HG03280 (cell line): ENCODE results near the gene ANOS1.

ENCODE experiments used
- ATAC-seq: cut with Tn5 transposase; IDR thresholded peaks from one replicate; pipeline ENCODE4 v1.9.1; 2021; ENCODE audit warnings: mild to moderate bottlenecking, moderate library complexity; ENCODE audit not compliant: unreplicated experiment

The ANOS1 gene

GRCh38 chrX:8717354-8717753, 14.6 kb downstream of the ANOS1 start:
- ATAC-seq = no peak

DNA sequence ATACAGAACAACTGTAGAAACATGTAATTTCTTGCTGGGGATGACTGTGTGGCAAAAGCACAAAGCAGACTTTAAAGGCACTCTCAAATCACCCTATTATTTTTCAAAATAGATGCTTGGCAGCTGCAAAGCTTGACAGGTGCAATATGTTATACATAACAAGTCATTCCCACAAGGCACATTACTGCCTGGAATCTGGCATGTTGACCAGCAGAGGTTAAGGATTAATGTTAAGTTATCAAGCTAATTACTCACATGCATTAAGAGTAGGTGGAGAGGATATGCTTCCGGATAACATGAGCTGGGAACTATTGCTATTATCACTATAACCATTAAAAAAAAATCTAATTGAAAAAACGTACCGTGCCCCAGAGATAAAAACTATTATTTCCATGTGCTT, 17.8 kb downstream of the ANOS1 start:
- ATAC-seq = no peak

DNA sequence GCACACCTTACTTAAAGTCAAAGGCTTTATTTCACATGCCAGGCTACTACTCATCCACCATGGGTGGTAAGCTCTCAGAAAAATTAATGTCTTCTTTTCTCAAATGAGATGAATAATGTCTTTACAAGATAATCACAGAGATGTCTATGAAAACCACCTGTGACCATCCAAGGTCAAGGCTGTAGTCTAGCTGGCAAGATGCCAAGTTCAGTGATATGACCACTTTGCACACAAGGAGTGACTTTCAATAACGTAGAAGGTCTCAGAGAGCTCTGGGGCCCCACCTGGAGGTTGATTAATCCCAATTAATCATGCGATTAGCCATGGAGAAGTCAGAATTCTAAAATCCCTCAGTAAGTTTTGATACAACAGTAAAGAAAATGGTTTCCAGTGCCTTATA, 20.5 kb downstream of the ANOS1 start:
- no peak for ATAC-seq

- ATAC-seq = no peak
Observed at GRCh38 chrX:8704184-8704583, 27.8 kb downstream of the ANOS1 start.

- ATAC-seq = no peak
Observed at GRCh38 chrX:8692871-8693270, 39.1 kb downstream of the ANOS1 start.

- no peak for ATAC-seq
Observed at GRCh38 chrX:8689473-8689872, 42.5 kb downstream of the ANOS1 start.

- ATAC-seq = no peak
Observed at GRCh38 chrX:8688776-8689175, 43.2 kb downstream of the ANOS1 start.

DNA sequence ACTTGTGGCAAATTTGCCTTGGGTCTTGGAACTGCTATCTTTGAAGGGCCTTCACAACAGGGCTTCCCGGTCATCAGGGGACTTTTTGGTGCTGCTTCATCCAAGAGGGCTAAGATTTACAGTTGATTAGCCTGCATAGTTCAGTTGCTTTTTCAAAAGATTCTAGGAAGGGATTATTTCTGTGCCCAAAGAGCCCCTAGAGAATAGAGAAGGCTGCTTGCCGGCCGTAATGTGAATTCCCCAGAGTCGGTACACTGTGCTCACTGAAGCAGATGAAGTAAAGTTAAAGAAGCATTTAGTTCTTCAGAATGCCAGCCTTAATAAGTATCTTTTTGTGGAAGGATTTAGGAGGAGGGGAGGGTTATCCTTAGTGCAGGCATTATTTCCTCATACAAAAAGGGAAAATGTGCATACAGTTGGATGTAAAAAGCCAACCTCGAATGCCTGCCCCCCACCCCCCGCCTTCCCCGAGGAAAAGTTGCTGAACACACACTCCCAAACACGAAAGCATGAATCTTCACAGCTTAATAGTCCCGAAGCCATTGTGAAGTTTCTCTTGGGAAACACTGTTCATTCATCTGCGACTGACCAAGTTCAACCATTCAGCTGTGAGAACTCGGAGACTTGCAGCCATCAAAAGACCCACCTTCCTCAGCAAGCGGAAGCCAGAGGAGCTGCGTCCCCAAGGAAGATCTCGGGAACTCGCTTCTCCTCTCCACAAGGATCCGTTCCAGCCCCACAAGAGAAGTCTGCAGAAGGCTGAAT, 47.6 kb downstream of the ANOS1 start:
- ATAC-seq = no peak

DNA sequence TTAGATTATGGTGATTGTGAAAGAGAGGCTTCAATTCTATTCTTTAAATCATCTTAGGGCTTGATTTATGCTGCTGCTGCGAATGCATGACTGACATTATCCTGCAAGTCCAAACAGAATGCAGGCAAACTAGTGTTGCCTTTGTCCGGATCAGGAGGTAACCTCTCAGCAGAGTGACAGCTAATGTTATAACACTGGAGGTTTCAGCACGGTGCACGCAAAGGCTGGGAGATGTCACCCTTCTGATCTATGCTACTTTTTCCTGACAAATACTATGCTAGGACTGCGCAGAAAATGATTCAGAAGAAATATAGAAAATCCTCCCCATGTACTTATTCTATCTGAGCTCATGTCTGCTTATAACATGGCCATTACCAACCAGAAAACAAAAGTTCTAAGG, 48.2 kb downstream of the ANOS1 start:
- no peak for ATAC-seq

DNA sequence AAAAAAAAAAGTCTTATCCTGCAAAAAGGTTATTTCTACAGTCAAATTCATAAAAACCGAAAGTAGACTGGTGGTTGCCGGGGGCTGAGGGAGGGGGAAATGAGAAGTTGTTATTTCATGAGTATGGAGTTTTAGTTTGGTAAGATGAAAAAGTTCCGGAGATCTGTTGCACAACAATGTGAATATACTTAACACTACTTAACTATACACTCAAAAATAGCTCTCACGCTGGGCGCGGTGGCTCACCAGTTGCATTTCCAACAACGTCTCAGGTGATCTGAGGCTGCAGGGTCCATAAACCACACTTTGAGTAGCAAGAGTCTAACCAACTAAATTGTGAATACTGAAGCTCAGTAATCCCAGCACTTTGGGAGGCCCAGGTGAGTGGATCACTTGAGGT, 52.4 kb downstream of the ANOS1 start:
- ATAC-seq = no peak

DNA sequence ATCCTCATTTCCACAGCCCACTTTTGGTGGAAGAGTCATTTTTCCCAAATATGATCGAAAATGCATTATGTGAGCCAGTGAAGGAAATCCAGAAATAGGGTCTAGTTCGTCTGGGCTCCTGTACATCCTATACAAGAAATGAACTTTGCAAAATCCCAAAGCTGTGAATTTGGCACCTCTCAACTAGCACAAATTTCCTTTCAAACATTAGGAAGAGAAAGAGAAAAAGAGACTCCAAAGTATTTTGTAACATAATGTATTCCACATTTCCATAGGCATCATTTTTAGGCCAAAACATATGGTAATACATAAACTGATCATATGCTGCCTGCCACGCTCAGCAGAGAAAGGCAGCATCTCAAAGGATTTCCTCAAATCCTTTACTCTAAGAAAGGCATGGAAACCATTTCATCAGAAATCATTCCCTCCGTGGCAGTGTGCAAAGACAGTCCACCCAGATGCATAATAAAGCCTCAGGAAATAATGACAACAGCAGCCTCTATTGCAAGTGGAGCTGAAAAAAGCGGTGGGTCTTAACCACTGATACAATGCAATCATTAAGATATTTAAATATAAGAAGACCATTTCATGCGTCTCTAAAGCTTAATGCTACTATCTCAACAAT, 56.8 kb downstream of the ANOS1 start:
- ATAC-seq = no peak

DNA sequence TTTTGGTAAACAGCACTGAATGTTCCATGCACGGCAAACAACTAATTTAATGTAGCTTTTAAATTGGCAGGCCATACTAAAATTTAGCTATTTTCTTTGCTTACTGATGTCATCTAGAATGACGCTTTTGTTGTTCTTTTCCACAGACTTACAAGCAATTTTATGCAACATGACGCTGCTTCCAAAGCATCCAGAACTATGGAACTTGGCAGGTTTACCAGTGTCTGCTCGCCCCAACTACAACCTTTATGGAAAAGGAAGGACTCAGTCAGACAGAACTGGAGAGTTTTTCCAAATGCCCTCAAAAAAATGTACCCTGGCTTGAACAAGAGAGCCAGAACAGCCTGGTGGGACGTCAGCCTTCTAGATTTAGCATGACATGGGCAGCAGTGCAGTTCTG, 58.7 kb downstream of the ANOS1 start:
- no peak for ATAC-seq

GRCh38 chrX:8672176-8672575, 59.8 kb downstream of the ANOS1 start:
- ATAC-seq = no peak

GRCh38 chrX:8668813-8669212, 63.1 kb downstream of the ANOS1 start:
- ATAC-seq = no peak

GRCh38 chrX:8663325-8663724, 68.6 kb downstream of the ANOS1 start:
- no peak for ATAC-seq

DNA sequence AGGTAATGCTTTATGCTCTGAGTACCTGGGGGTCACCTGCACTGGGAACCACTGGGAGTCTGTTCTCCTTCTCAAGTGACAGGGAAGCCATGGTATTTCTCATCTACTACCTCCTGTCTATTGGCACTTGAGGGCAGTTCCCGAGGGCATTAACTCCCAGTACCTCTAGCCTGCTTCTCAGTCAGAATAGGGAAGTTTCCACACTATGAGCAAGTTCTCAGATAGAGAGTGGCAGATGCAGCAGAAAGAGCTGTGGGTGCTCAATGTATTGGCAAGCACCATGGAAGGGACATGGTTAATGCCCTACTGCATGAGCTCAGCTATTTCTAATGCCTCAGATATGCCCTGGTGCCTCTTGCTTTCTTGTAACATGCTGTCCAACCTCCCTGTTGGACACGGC, 74.1 kb downstream of the ANOS1 start:
- no peak for ATAC-seq

- ATAC-seq = no peak
Observed at GRCh38 chrX:8653956-8654355, 78.0 kb downstream of the ANOS1 start.

GRCh38 chrX:8649969-8650368, 82.0 kb downstream of the ANOS1 start:
- ATAC-seq = no peak

GRCh38 chrX:8647176-8647575, 84.8 kb downstream of the ANOS1 start:
- no peak for ATAC-seq

- no peak for ATAC-seq
Observed at GRCh38 chrX:8639949-8640475, 91.9 kb downstream of the ANOS1 start.

DNA sequence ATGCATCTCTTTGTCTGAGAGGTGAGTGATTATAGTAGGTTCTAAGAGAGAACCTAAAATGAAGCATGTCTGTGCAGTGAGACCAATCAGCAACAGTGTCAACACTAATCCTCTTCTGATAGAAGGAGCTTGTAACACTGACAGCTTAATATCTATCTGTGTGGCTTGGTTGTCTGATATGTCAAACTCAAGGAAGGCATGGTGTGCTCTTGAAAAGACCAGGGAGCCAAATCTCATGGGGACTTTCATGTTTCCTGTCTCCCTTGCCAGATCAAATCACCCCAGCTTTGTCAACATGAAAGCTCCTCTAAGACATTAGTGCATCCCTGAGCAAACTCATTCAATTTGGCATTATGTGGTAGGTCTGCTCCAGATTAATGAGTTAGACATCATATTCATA, 95.4 kb downstream of the ANOS1 start:
- no peak for ATAC-seq

GRCh38 chrX:8635812-8636211, 96.1 kb downstream of the ANOS1 start:
- ATAC-seq = no peak

- no peak for ATAC-seq
Observed at GRCh38 chrX:8632924-8633323, 99.0 kb downstream of the ANOS1 start.
